ENCODE results near the gene AQP2. TPM values are rescaled to one million over a fixed set of nuclear protein-coding genes. Genes with fewer than 3 reads are reported as not detected.

The AQP2 gene
- total RNA-seq, 2 donors from 2014 or later = 0.09 to 0.24 TPM

GRCh38 chr12:49951411-49952240 is 1.1 kb downstream of the AQP2 start:
- intact Hi-C loops (cut with DNase I) = loop anchor here in 1 of 2 donors (10.0 kb wide), 1 partner anchor 77 kb away; no protein-coding TSS in a partner anchor
- DNase-seq = no peak
- ATAC-seq = no peak

GRCh38 chr12:49952391-49953055 is 2.0 kb downstream of the AQP2 start:
- intact Hi-C loops (cut with DNase I) = loop anchor here in 1 of 2 donors (10.0 kb wide), 1 partner anchor 78 kb away; no protein-coding TSS in a partner anchor
- ATAC-seq (no peak), DNase-seq (no peak)

GRCh38 chr12:49953151-49953550 is 2.6 kb downstream of the AQP2 start:
- ATAC-seq (no peak), DNase-seq (no peak)
- intact Hi-C loops (cut with DNase I) = loop anchor here in 1 of 2 donors (10.0 kb wide), 1 partner anchor 78 kb away; no protein-coding TSS in a partner anchor

- no peak for ATAC-seq
- DNase-seq = no peak
- intact Hi-C loops (cut with DNase I) = loop anchor here in 1 of 2 donors (10.0 kb wide), 1 partner anchor 79 kb away; no protein-coding TSS in a partner anchor
Measured at GRCh38 chr12:49953961-49954846, 3.7 kb downstream of the AQP2 start.

GRCh38 chr12:49954863-49955830 is 4.6 kb downstream of the AQP2 start:
- no peak for DNase-seq
- intact Hi-C loops (cut with DNase I) = loop anchor here in 1 of 2 donors (10.0 kb wide), 1 partner anchor 80 kb away; no protein-coding TSS in a partner anchor
- peak in 1 of 2 donors; percentile 27 for ATAC-seq

- intact Hi-C loops (cut with DNase I) = loop anchor here in 1 of 2 donors (10.0 kb wide), 1 partner anchor 81 kb away; no protein-coding TSS in a partner anchor
- ATAC-seq = no peak
- DNase-seq = no peak
Measured at GRCh38 chr12:49955899-49956662, 5.5 kb downstream of the AQP2 start.

- intact Hi-C loops (cut with DNase I) = loop anchor here in 1 of 2 donors (10.0 kb wide), 1 partner anchor 82 kb away; no protein-coding TSS in a partner anchor
- no peak for DNase-seq
- no peak for ATAC-seq
Measured at GRCh38 chr12:49956663-49957569, 6.4 kb downstream of the AQP2 start.

- intact Hi-C loops (cut with DNase I) = loop anchor here in 1 of 2 donors (10.0 kb wide), 1 partner anchor 83 kb away; no protein-coding TSS in a partner anchor
- ATAC-seq = no peak
- no peak for DNase-seq
Measured at GRCh38 chr12:49957570-49957967, 7.0 kb downstream of the AQP2 start.

- intact Hi-C loops (cut with DNase I) = loop anchor here in 1 of 2 donors (10.0 kb wide), 1 partner anchor 85 kb away; no protein-coding TSS in a partner anchor
- no peak for DNase-seq
- no peak for ATAC-seq
Measured at GRCh38 chr12:49959685-49960473, 9.3 kb downstream of the AQP2 start.

GRCh38 chr12:49960474-49961110 is 10.1 kb downstream of the AQP2 start:
- intact Hi-C loops (cut with DNase I) = no loop called here
- ATAC-seq (no peak), DNase-seq (no peak)

GRCh38 chr12:49961111-49961922 is 10.8 kb downstream of the AQP2 start, which contains the start of gene AQP5:
AQP5 (plus strand) TSS chr12:49961872; CDS start chr12:49962018, 146 bp downstream.
- intact Hi-C loops (cut with DNase I) = no loop called here
- DNase-seq (no peak), ATAC-seq (peak; percentile 13 to 19)

GRCh38 chr12:49961993-49962764 is 11.6 kb downstream of the AQP2 start:
- intact Hi-C loops (cut with DNase I) = no loop called here
- DNase-seq = no peak

More at GRCh38 chr12:49961993-49962764, 11.6 kb downstream of the AQP2 start:
- ATAC-seq = no peak
